ENCODE results near the gene DDX31.

Gene DDX31

GRCh38 chr9:132671620-132672412 lies 2.0 kb upstream of the DDX31 start:
- FAIRE-seq: no peak

- no peak for FAIRE-seq
These were observed 941 bp upstream of the DDX31 start, which contains the start of gene GTF3C4 for GRCh38 chr9:132670457-132671391. GTF3C4 (plus strand) TSS chr9:132670464; CDS start chr9:132670599, 135 bp downstream.

GRCh38 chr9:132669319-132669697 lies 475 bp downstream of the DDX31 start:
- no peak for FAIRE-seq

- no peak for FAIRE-seq
These were observed 5.9 kb downstream of the DDX31 start for GRCh38 chr9:132663851-132664250.

GRCh38 chr9:132663117-132663516 lies 6.7 kb downstream of the DDX31 start:
- FAIRE-seq: no peak

- FAIRE-seq: no peak
These were observed 7.4 kb downstream of the DDX31 start for GRCh38 chr9:132662152-132662945.

- no peak for FAIRE-seq
These were observed 13.5 kb downstream of the DDX31 start for GRCh38 chr9:132656299-132656698.

GRCh38 chr9:132651259-132651658 lies 18.5 kb downstream of the DDX31 start:
- FAIRE-seq: no peak

GRCh38 chr9:132648685-132649084 lies 21.1 kb downstream of the DDX31 start:
- FAIRE-seq: no peak

- FAIRE-seq: no peak
These were observed 21.5 kb downstream of the DDX31 start for GRCh38 chr9:132648283-132648682.

GRCh38 chr9:132647806-132648205 lies 22.0 kb downstream of the DDX31 start:
- no peak for FAIRE-seq

- no peak for FAIRE-seq
These were observed 22.4 kb downstream of the DDX31 start for GRCh38 chr9:132647355-132647754.

- no peak for FAIRE-seq
These were observed 23.1 kb downstream of the DDX31 start for GRCh38 chr9:132646726-132647125.

GRCh38 chr9:132645711-132646110 lies 24.1 kb downstream of the DDX31 start:
- FAIRE-seq: no peak

GRCh38 chr9:132645306-132645705 lies 24.5 kb downstream of the DDX31 start:
- FAIRE-seq: peak; percentile 93

- no peak for FAIRE-seq
These were observed 25.5 kb downstream of the DDX31 start for GRCh38 chr9:132644251-132644650.

GRCh38 chr9:132641216-132641615 lies 28.6 kb downstream of the DDX31 start:
- no peak for FAIRE-seq

GRCh38 chr9:132639322-132639721 lies 30.5 kb downstream of the DDX31 start:
- FAIRE-seq: no peak

- FAIRE-seq: peak; percentile 60
These were observed 31.5 kb downstream of the DDX31 start for GRCh38 chr9:132638240-132638639.

GRCh38 chr9:132637801-132638200 lies 32.0 kb downstream of the DDX31 start:
- FAIRE-seq: no peak

- FAIRE-seq: peak; percentile 97
These were observed 32.4 kb downstream of the DDX31 start for GRCh38 chr9:132637351-132637750.

- no peak for FAIRE-seq
These were observed 35.5 kb downstream of the DDX31 start for GRCh38 chr9:132634327-132634726.
